Common myeloid progenitor, CD34-positive (primary cell): ENCODE data around the gene ASPG.

Experiments used
- CTCF ChIA-PET: fragments of 350-600 bp; sonication (Branson Sonifier 250); formaldehyde crosslinking; loops from one replicate; lab custom pipeline; 2021; ENCODE audit warnings: antibody characterized with exemption; lab: Charles Lee
- POLR2A ChIA-PET: fragments of 350-600 bp; sonication (Branson Sonifier 250); formaldehyde crosslinking; loops from one replicate; lab custom pipeline; 2021; ENCODE audit warnings: antibody characterized with exemption; lab: Charles Lee
- DNase-seq, 3 donors: peaks; one replicate each; pipeline versions ENCODE4 v3.0.0 to v3.0.0-alpha.2; 2013
- H3K27ac ChIP-seq, 2 experiments: 1 replicate in 1 of 2; 2 replicates in 1 of 2; pipeline ENCODE4 v1.7.0; 2013; ENCODE audit warnings: inconsistent platforms in 2 of 2, low read length in 2 of 2, mild to moderate bottlenecking in 2 of 2, low read depth in 1 of 2, moderate library complexity in 1 of 2; ENCODE audit not compliant: severe bottlenecking in 2 of 2, insufficient read depth in 1 of 2, poor library complexity in 1 of 2
- H3K27me3 ChIP-seq, 5 experiments: replicated peaks in 2 of 5; 1 replicate in 3 of 5; 2 replicates in 2 of 5; pipeline versions ENCODE4 v1.6.1 to v1.7.0; 2013; ENCODE audit warnings: low read length in 4 of 5, mild to moderate bottlenecking in 2 of 5, moderate library complexity in 2 of 5, inconsistent platforms in 1 of 5; ENCODE audit not compliant: insufficient read depth in 5 of 5, control insufficient read depth in 4 of 5
- H3K36me3 ChIP-seq, 4 experiments: 1 replicate in 2 of 4; 2 replicates in 2 of 4; pipeline versions ENCODE4 v1.6.1 to v1.7.0; 2013; ENCODE audit warnings: low read length in 3 of 4, control low read depth in 1 of 4, mild to moderate bottlenecking in 1 of 4; ENCODE audit not compliant: control insufficient read depth in 4 of 4, insufficient read depth in 4 of 4
- H3K4me1 ChIP-seq, 4 experiments: 1 replicate in 3 of 4; 2 replicates in 1 of 4; pipeline versions ENCODE4 v1.6.1 to v1.7.1; 2013; ENCODE audit warnings: low read length in 3 of 4, mild to moderate bottlenecking in 3 of 4, control low read depth in 1 of 4, inconsistent platforms in 1 of 4, moderate library complexity in 1 of 4; ENCODE audit not compliant: control insufficient read depth in 4 of 4, insufficient read depth in 4 of 4; ENCODE audit errors: control extremely low read depth in 1 of 4
- H3K4me3 ChIP-seq, 7 experiments: 1 replicate in 4 of 7; 2 replicates in 3 of 7; pipeline versions ENCODE4 v1.5.1 to v1.7.0; 2013; ENCODE audit warnings: mild to moderate bottlenecking in 7 of 7, low read length in 6 of 7, moderate library complexity in 6 of 7, inconsistent platforms in 2 of 7, low read depth in 2 of 7, control low read depth in 1 of 7; ENCODE audit not compliant: insufficient read depth in 4 of 7, control insufficient read depth in 1 of 7; ENCODE audit errors: extremely low read depth in 1 of 7
- H3K9me3 ChIP-seq, 5 experiments: 1 replicate in 4 of 5; 2 replicates in 1 of 5; pipeline versions ENCODE4 v1.6.1 to v1.7.1; 2013; ENCODE audit warnings: low read length in 4 of 5, mild to moderate bottlenecking in 2 of 5, inconsistent platforms in 1 of 5, low read depth in 1 of 5, moderate library complexity in 1 of 5; ENCODE audit not compliant: control insufficient read depth in 4 of 5, insufficient read depth in 2 of 5; ENCODE audit errors: control extremely low read depth in 1 of 5
- WGBS: methylation state at CpG from one replicate; pipeline ENCODE4 v1.1.5; 2013; ENCODE audit not compliant: insufficient coverage; 5-methylcytosine and 5-hydroxymethylcytosine counted together

ASPG gene

DNA sequence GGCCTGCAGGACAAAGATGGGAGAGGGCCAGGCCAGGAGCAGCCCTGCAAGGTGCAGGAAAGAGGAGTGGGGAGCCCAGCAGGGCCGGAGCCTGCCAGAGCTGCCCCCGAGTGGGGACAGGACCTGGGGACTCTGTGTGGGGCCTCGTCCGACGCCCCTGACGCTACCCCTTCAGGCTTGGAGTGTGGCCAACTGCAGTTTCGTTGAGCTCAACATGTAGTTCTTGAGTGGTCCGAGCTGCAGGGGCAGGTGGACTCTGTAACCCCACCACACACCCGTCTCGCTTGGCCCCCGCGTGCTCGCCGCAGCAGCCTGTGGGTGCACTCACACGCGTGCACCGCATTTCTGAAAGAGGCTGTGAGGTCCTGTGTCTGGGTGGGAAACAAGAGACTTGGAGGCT is 2.0 kb downstream of the ASPG start:
- H3K9me3 ChIP-seq: no peaks in the 10 kb centered on the region
- DNase-seq: no peak
- POLR2A ChIA-PET: no interaction called here
- CTCF ChIA-PET: interaction anchor here (1.0 to 3.8 kb wide), 2 partner anchors 10 to 528 kb away, joined by 3 to 18 read pairs; no protein-coding TSS in a partner anchor
- H3K27ac ChIP-seq: no peak overlapping the region
- no peak overlapping the region for H3K4me3 ChIP-seq
- peaks cover 0 to 45% (median 13%) of the 10 kb centered on the region in 5 experiments for H3K27me3 ChIP-seq
- WGBS: 98% methylated on average over 14 of the region's 17 CpGs
- no peaks in the 10 kb centered on the region for H3K36me3 ChIP-seq
- H3K4me1 ChIP-seq: peaks cover 0 to 4% (median 4%) of the 10 kb centered on the region in 4 experiments

DNA sequence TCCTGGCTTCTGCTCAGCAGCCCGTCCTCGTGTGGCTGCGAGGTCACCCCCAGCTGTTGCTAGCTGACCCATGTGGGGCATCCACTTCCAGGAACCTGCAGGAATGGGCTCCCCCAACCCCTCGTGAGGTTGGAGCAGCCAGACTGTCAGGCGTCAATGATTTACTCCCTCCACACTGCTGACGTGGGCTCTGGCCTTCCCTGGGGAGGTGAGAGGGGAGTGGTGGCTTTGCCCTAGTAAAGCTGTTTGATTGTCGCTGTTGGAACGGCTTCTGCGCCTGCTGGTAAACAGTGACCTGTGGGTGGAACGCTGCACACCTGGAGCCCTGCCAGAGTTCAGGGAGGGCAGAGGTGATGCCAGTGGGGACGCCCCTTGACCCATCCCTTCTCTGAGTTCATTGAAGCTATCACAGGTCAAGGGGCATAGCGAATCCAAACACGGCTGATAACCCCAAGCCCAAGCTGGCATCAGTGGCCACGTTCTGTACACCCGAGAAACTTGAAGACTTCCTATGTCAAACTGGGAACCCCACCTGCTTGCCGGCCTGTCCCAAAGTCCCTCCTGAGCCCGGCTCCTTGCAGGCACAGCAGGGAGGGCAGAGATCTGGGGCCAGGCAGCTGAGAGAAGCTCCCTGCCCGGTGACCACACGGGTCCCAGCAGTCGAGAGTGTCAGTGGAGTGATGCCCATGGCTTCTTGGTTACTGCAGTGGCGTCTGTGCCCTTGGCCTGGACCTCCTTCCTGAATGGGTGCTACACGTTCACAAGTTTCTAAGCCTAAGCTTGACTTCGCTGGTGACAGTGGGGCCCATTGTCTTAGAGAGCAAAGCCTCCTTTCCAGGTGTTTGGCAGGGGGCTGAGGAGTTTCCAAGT is 2.7 kb downstream of the ASPG start:
- 93% methylated on average over 21 of the region's 23 CpGs for WGBS
- Histone ChIP-seq H3K4me3 (no peak overlapping the region), H3K27ac (no peak overlapping the region), H3K27me3 (peaks cover 0 to 39% (median 13%) of the 10 kb centered on the region in 5 experiments), H3K36me3 (no peaks in the 10 kb centered on the region), H3K9me3 (no peaks in the 10 kb centered on the region), H3K4me1 (peaks cover 0 to 4% (median 4%) of the 10 kb centered on the region in 4 experiments)
- POLR2A ChIA-PET: no interaction called here
- DNase-seq: no peak
- CTCF ChIA-PET: interaction anchor here (1.0 to 3.8 kb wide), 3 partner anchors 9 to 12 kb away, joined by 3 to 18 read pairs (median 4); no protein-coding TSS in a partner anchor

DNA sequence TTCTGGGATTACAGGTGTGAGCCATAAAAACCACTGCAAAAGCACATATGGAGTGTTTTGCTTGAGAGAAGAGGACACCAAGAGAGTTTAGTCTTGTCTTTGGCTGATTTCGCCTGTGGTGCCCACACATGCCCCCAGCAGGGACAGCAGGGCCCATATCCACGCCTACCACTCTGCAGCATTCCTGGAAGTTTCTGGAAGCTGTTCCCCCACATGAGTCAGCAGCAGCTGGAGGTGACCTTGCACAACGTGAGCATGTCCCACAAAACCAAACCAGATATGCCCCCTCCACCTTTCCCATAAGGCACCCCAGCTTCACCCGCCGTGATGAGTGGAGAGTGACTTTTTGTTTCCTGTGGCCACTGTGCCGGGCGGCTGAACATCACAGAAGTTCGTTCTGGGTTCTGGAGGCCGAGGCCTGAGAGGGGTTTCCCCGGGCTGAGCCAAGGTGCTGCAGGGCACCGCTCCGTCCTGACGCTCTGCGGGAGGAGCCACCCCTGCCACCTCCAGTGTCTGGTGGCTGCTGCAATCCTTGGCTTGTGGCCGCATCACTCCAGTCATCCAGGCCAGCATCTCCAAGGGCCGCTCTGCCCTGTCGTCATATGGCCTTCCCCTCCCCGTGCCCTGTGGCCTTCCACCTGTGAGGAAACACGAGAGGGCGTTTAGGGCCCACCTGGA is 4.7 kb downstream of the ASPG start:
- peaks cover 0 to 21% (median 7%) of the 10 kb centered on the region in 5 experiments for H3K27me3 ChIP-seq
- DNase-seq: no peak
- 97% methylated on average over 17 of the region's 20 CpGs for WGBS
- CTCF ChIA-PET: interaction anchor here (3.8 kb wide), 1 partner anchor 12 kb away, joined by 18 read pairs; no protein-coding TSS in a partner anchor
- H3K36me3 ChIP-seq: no peaks in the 10 kb centered on the region
- H3K4me3 ChIP-seq: no peak overlapping the region
- peaks cover 0 to 9% (median 5%) of the 10 kb centered on the region in 4 experiments for H3K4me1 ChIP-seq
- POLR2A ChIA-PET: no interaction called here
- no peaks in the 10 kb centered on the region for H3K9me3 ChIP-seq
- no peak overlapping the region for H3K27ac ChIP-seq

DNA sequence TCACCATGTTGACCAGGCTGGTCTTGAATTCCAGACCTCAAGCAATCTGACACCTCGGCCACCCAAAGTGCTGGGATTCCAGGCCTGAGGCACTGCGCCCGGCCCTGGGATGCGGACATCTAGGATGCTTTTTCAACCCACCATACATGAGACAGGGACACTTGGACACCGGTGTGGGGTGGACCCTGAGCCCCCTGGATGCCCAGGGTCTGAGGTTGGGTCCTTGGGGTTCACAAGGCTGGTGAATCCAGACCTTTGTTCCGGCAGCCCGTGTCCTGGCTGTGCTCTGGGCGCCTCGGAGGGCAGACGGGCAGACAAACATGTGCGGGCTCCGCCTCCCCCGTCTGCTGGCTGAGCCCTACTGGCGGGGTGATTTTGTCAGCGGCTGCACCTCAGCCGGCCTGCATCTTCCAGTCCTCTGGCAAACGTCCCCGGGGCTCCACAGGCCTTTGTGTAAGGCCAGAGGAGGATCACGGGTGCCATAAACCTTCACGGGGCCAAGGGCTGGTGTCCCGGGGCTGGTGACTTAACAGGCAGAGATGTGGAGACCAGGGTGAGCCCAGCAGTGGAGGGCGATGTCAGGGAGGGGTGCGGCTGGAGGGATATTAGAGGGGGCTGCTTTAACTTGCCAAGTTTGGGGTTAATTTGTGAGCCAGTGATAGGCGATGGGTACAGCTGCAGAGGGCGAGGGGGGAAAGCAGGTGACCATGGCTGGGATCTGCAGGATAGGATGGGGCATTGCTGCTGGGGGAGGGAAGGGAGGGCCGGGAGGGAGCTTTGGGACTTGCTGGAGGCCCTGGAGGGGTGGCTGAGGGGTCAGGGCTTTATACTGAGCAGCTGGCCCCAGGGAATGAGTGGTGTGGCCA is 5.8 kb downstream of the ASPG start:
- ChIA-PET CTCF (interaction anchor here (1.2 kb wide), 1 partner anchor 185 kb away, joined by 3 read pairs; no protein-coding TSS in a partner anchor), POLR2A (no interaction called here)
- Histone ChIP-seq H3K4me1 (peaks cover 0 to 5% (median 1%) of the 10 kb centered on the region in 4 experiments), H3K4me3 (no peak overlapping the region), H3K36me3 (no peaks in the 10 kb centered on the region), H3K27me3 (peaks cover 0 to 13% (median 4%) of the 10 kb centered on the region in 5 experiments), H3K27ac (no peak overlapping the region), H3K9me3 (no peaks in the 10 kb centered on the region)
- DNase-seq: no peak
- WGBS: 79% methylated on average over 19 of the region's 26 CpGs

DNA sequence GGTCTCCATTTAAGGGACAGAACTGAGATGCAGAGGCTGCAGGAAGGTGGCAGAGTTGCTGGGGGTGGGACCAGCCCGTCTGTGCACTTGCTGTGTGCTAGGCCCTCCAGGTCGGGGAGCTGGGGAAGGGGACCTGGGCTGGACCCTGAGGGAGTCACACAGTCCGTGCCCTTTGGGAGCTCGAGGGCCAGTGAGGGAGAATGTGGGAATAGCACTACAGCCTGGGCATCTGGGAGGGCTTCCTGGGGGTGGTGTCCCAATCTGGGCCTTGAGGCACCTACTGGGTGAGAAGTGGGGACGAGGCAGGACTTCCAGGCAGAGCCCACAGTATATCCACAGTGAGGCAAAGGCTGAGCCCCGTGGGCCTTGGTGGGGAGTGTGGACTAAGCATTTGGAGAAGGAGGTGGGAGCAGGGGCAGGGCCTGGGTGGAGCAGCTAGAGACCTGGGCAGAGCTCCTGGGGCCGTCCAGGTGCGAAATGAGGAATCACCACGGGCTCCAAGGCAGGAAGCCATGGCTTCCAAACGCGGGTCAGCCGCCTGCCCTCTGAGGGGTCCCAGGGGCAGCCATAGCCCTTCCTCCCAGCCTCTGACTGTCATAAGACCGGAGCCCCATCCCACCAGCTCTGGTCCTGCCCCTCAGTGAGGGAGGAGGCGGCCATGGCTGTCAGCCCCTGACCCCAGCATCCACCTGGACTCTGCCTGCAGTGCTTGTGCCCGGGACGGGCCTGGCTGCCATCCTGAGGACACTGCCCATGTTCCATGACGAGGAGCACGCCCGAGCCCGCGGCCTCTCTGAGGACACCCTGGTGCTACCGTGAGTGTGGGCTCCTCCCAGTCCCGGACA is 6.6 kb downstream of the ASPG start:
- no peak overlapping the region for H3K27ac ChIP-seq
- no peak overlapping the region for H3K4me3 ChIP-seq
- ChIA-PET POLR2A (no interaction called here), CTCF (interaction anchor here (1.2 to 2.3 kb wide), 5 partner anchors 14 to 482 kb away, joined by 3 to 21 read pairs (median 5); no protein-coding TSS in a partner anchor)
- H3K4me1 ChIP-seq: peaks cover 0 to 5% (median 1%) of the 10 kb centered on the region in 4 experiments
- DNase-seq: no peak
- H3K27me3 ChIP-seq: peaks cover 0 to 5% (median 0%) of the 10 kb centered on the region in 5 experiments
- no peaks in the 10 kb centered on the region for H3K9me3 ChIP-seq
- H3K36me3 ChIP-seq: no peaks in the 10 kb centered on the region
- WGBS: 87% methylated on average over 23 of the region's 23 CpGs

DNA sequence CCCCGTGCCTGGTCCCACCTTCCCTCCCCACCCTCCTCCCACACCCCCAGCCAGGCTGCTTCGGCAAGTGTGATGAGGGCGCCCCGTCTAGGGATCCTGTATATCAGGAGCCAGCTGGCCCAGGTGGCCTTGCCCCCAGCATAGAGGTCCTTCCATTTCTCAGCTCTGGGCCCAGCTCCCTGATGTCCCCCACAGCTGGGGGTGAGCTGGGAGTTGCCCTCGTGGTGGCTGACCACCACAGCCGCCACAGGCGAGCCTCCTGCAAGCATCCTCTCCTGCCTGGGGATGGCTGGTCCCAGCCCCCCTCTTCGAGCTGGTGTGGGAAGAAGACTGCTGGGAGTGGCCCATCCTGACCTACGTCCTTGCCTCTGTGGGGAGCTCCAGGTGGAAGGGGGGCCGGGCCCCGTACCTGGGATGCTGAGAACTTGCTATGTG is 7.4 kb downstream of the ASPG start:
- DNase-seq: no peak
- CTCF ChIA-PET: interaction anchor here (1.4 to 2.3 kb wide), 5 partner anchors 15 to 481 kb away, joined by 3 to 21 read pairs (median 5); no protein-coding TSS in a partner anchor
- Histone ChIP-seq H3K4me3 (no peak overlapping the region), H3K4me1 (peaks cover 0 to 5% (median 1%) of the 10 kb centered on the region in 4 experiments), H3K27ac (no peak overlapping the region), H3K27me3 (no peaks in the 10 kb centered on the region), H3K36me3 (no peaks in the 10 kb centered on the region), H3K9me3 (no peaks in the 10 kb centered on the region)
- WGBS: 80% methylated on average over 9 of the region's 11 CpGs
- POLR2A ChIA-PET: no interaction called here
